ENCODE measurements around the gene TTC27.

Gene TTC27

GRCh38 chr2:32647180-32647651 is 19.4 kb downstream of the TTC27 start:
- H3K9me3 ChIP-seq (replicated peaks in 1 of 2; ENCODE audit: control insufficient read depth in 2 of 2, insufficient read depth in 1 of 2, low read depth in 1 of 2, low read length in 2 of 2), result no peaks in the 10 kb centered on the region
- H3K4me2 ChIP-seq (ENCODE audit: insufficient read depth, low read length, poor library complexity, severe bottlenecking), result no peak overlapping the region
- no peak overlapping the region for H2AK5ac ChIP-seq (ENCODE audit: low read depth, low read length)
- DNase-seq (ENCODE audit: low spot score), result no peak
- H3K27me3 ChIP-seq (ENCODE audit: control insufficient read depth in 3 of 3, insufficient read depth in 3 of 3, low read depth in 1 of 3, low read length in 3 of 3), result no peaks in the 10 kb centered on the region
- no peak overlapping the region for H3K23ac ChIP-seq (ENCODE audit: low read depth, low read length, poor library complexity)
- no peak overlapping the region for H3K4ac ChIP-seq (ENCODE audit: low read length)
- no peak overlapping the region for H3K14ac ChIP-seq (ENCODE audit: low read length)
- no peak overlapping the region for H2AFZ ChIP-seq (ENCODE audit: low read length)
- no peak overlapping the region for H3K18ac ChIP-seq (ENCODE audit: low read length)
- no peaks in the 10 kb centered on the region for H3K79me1 ChIP-seq (ENCODE audit: low read depth, low read length)
- no peak overlapping the region for H4K8ac ChIP-seq (ENCODE audit: low read depth, low read length)
- H3K36me3 ChIP-seq (replicated peaks in 1 of 2; ENCODE audit: control insufficient read depth in 2 of 2, insufficient read depth in 2 of 2, low read length in 2 of 2), result peaks cover 3 to 22% of the 10 kb centered on the region in 2 donors
- H3K9ac ChIP-seq (ENCODE audit: low read depth, low read length, poor library complexity), result no peak overlapping the region
- H3K4me3 ChIP-seq (ENCODE audit: low read length in 2 of 2), result no peak overlapping the region
- no peak overlapping the region for H3K27ac ChIP-seq (replicated peaks; ENCODE audit: low read length)
- no peak overlapping the region for H2BK15ac ChIP-seq (ENCODE audit: low read length)
- H4K91ac ChIP-seq (ENCODE audit: low read depth, low read length, poor library complexity), result no peak overlapping the region
- no peak overlapping the region for H2BK120ac ChIP-seq (ENCODE audit: low read depth, low read length)
- WGBS, 2 donors (ENCODE audit: extremely low coverage in 2 of 2, insufficient read length in 2 of 2, insufficient replicate concordance in 1 of 2), result no CpG with 5 or more reads among the region's 5 CpGs
- no peaks in the 10 kb centered on the region for H3K4me1 ChIP-seq (ENCODE audit: control insufficient read depth in 2 of 2, insufficient read depth in 1 of 2, low read depth in 1 of 2, low read length in 2 of 2)
- no peak overlapping the region for H2BK12ac ChIP-seq (ENCODE audit: low read length)
- no peak overlapping the region for H2BK5ac ChIP-seq (ENCODE audit: low read length)

GRCh38 chr2:32652555-32653209 is 24.8 kb downstream of the TTC27 start:
- no CpG with 5 or more reads among the region's 7 CpGs for WGBS, 2 donors (ENCODE audit: extremely low coverage in 2 of 2, insufficient read length in 2 of 2, insufficient replicate concordance in 1 of 2)

GRCh38 chr2:32656069-32656468 is 28.2 kb downstream of the TTC27 start:
- H3K4ac ChIP-seq (ENCODE audit: low read length), result no peak overlapping the region
- no peak overlapping the region for H3K9ac ChIP-seq (ENCODE audit: low read depth, low read length, poor library complexity)
- no peak overlapping the region for H3K18ac ChIP-seq (ENCODE audit: low read length)
- H2BK120ac ChIP-seq (ENCODE audit: low read depth, low read length), result no peak overlapping the region
- H4K91ac ChIP-seq (ENCODE audit: low read depth, low read length, poor library complexity), result no peak overlapping the region
- no peak overlapping the region for H3K4me2 ChIP-seq (ENCODE audit: insufficient read depth, low read length, poor library complexity, severe bottlenecking)
- H3K14ac ChIP-seq (ENCODE audit: low read length), result no peak overlapping the region
- DNase-seq (ENCODE audit: low spot score), result no peak
- H3K4me1 ChIP-seq (ENCODE audit: control insufficient read depth in 2 of 2, insufficient read depth in 1 of 2, low read depth in 1 of 2, low read length in 2 of 2), result no peaks in the 10 kb centered on the region
- H3K79me1 ChIP-seq (ENCODE audit: low read depth, low read length), result no peaks in the 10 kb centered on the region
- H3K23ac ChIP-seq (ENCODE audit: low read depth, low read length, poor library complexity), result no peak overlapping the region
- H2BK5ac ChIP-seq (ENCODE audit: low read length), result no peak overlapping the region
- no peak overlapping the region for H2AFZ ChIP-seq (ENCODE audit: low read length)
- no peak overlapping the region for H2BK15ac ChIP-seq (ENCODE audit: low read length)
- H3K9me3 ChIP-seq (replicated peaks in 1 of 2; ENCODE audit: control insufficient read depth in 2 of 2, insufficient read depth in 1 of 2, low read depth in 1 of 2, low read length in 2 of 2), result no peaks in the 10 kb centered on the region
- peaks cover 2 to 3% of the 10 kb centered on the region in 2 donors for H3K36me3 ChIP-seq (replicated peaks in 1 of 2; ENCODE audit: control insufficient read depth in 2 of 2, insufficient read depth in 2 of 2, low read length in 2 of 2)
- no peak overlapping the region for H2AK5ac ChIP-seq (ENCODE audit: low read depth, low read length)
- H3K27me3 ChIP-seq (ENCODE audit: control insufficient read depth in 3 of 3, insufficient read depth in 3 of 3, low read depth in 1 of 3, low read length in 3 of 3), result no peaks in the 10 kb centered on the region
- H2BK12ac ChIP-seq (ENCODE audit: low read length), result no peak overlapping the region
- H4K8ac ChIP-seq (ENCODE audit: low read depth, low read length), result no peak overlapping the region
- WGBS, 2 donors (ENCODE audit: extremely low coverage in 2 of 2, insufficient read length in 2 of 2, insufficient replicate concordance in 1 of 2), result no CpG with 5 or more reads among the region's 3 CpGs
- H3K27ac ChIP-seq (replicated peaks; ENCODE audit: low read length), result no peak overlapping the region
- H3K4me3 ChIP-seq (ENCODE audit: low read length in 2 of 2), result no peak overlapping the region

More at GRCh38 chr2:32652555-32653209, 24.8 kb downstream of the TTC27 start:
- Histone ChIP-seq H3K9me3 (replicated peaks in 1 of 2; ENCODE audit: control insufficient read depth in 2 of 2, insufficient read depth in 1 of 2, low read depth in 1 of 2, low read length in 2 of 2) (no peaks in the 10 kb centered on the region), H2BK5ac (ENCODE audit: low read length) (no peak overlapping the region), H2BK15ac (ENCODE audit: low read length) (no peak overlapping the region), H2AK5ac (ENCODE audit: low read depth, low read length) (no peak overlapping the region), H3K18ac (ENCODE audit: low read length) (no peak overlapping the region), H3K23ac (ENCODE audit: low read depth, low read length, poor library complexity) (no peak overlapping the region), H3K4me1 (ENCODE audit: control insufficient read depth in 2 of 2, insufficient read depth in 1 of 2, low read depth in 1 of 2, low read length in 2 of 2) (no peaks in the 10 kb centered on the region), H3K4me3 (ENCODE audit: low read length in 2 of 2) (no peak overlapping the region), H3K14ac (ENCODE audit: low read length) (no peak overlapping the region), H2BK120ac (ENCODE audit: low read depth, low read length) (no peak overlapping the region), H2BK12ac (ENCODE audit: low read length) (no peak overlapping the region), H3K4ac (ENCODE audit: low read length) (no peak overlapping the region), H3K36me3 (replicated peaks in 1 of 2; ENCODE audit: control insufficient read depth in 2 of 2, insufficient read depth in 2 of 2, low read length in 2 of 2) (peaks cover 2 to 10% of the 10 kb centered on the region in 2 donors), H3K27me3 (ENCODE audit: control insufficient read depth in 3 of 3, insufficient read depth in 3 of 3, low read depth in 1 of 3, low read length in 3 of 3) (no peaks in the 10 kb centered on the region), H3K9ac (ENCODE audit: low read depth, low read length, poor library complexity) (no peak overlapping the region), H2AFZ (ENCODE audit: low read length) (no peak overlapping the region), H4K8ac (ENCODE audit: low read depth, low read length) (no peak overlapping the region), H4K91ac (ENCODE audit: low read depth, low read length, poor library complexity) (no peak overlapping the region), H3K4me2 (ENCODE audit: insufficient read depth, low read length, poor library complexity, severe bottlenecking) (no peak overlapping the region), H3K79me1 (ENCODE audit: low read depth, low read length) (no peaks in the 10 kb centered on the region), H3K27ac (replicated peaks; ENCODE audit: low read length) (no peak overlapping the region)
- no peak for DNase-seq (ENCODE audit: low spot score)

GRCh38 chr2:32663864-32664263 is 36.0 kb downstream of the TTC27 start:
- no peak overlapping the region for H3K18ac ChIP-seq (ENCODE audit: low read length)
- no peak overlapping the region for H3K9ac ChIP-seq (ENCODE audit: low read depth, low read length, poor library complexity)
- WGBS, 2 donors (ENCODE audit: extremely low coverage in 2 of 2, insufficient read length in 2 of 2, insufficient replicate concordance in 1 of 2), result no CpG with 5 or more reads among the region's 8 CpGs

More at GRCh38 chr2:32663864-32664263, 36.0 kb downstream of the TTC27 start:
- Histone ChIP-seq H3K14ac (ENCODE audit: low read length) (no peak overlapping the region), H4K91ac (ENCODE audit: low read depth, low read length, poor library complexity) (no peak overlapping the region), H3K4me1 (ENCODE audit: control insufficient read depth in 2 of 2, insufficient read depth in 1 of 2, low read depth in 1 of 2, low read length in 2 of 2) (no peaks in the 10 kb centered on the region), H3K27me3 (ENCODE audit: control insufficient read depth in 3 of 3, insufficient read depth in 3 of 3, low read depth in 1 of 3, low read length in 3 of 3) (no peaks in the 10 kb centered on the region), H2BK15ac (ENCODE audit: low read length) (no peak overlapping the region), H3K4me2 (ENCODE audit: insufficient read depth, low read length, poor library complexity, severe bottlenecking) (no peak overlapping the region), H3K9me3 (replicated peaks in 1 of 2; ENCODE audit: control insufficient read depth in 2 of 2, insufficient read depth in 1 of 2, low read depth in 1 of 2, low read length in 2 of 2) (no peaks in the 10 kb centered on the region), H2AFZ (ENCODE audit: low read length) (no peak overlapping the region), H2BK5ac (ENCODE audit: low read length) (no peak overlapping the region), H3K27ac (replicated peaks; ENCODE audit: low read length) (no peak overlapping the region), H3K4me3 (ENCODE audit: low read length in 2 of 2) (no peak overlapping the region), H2BK12ac (ENCODE audit: low read length) (no peak overlapping the region), H3K23ac (ENCODE audit: low read depth, low read length, poor library complexity) (no peak overlapping the region), H3K36me3 (replicated peaks in 1 of 2; ENCODE audit: control insufficient read depth in 2 of 2, insufficient read depth in 2 of 2, low read length in 2 of 2) (no peaks in the 10 kb centered on the region), H3K79me1 (ENCODE audit: low read depth, low read length) (no peaks in the 10 kb centered on the region), H2AK5ac (ENCODE audit: low read depth, low read length) (no peak overlapping the region), H4K8ac (ENCODE audit: low read depth, low read length) (no peak overlapping the region), H2BK120ac (ENCODE audit: low read depth, low read length) (no peak overlapping the region), H3K4ac (ENCODE audit: low read length) (no peak overlapping the region)
- no peak for DNase-seq (ENCODE audit: low spot score)
